Measurements from ENCODE around the gene TACC3. TPM values are rescaled to one million over a fixed set of nuclear protein-coding genes. Genes with fewer than 3 reads are reported as not detected.

The TACC3 gene
- total RNA-seq, 1 experiment from 2014 or later, result 156 TPM

GRCh38 chr4:1713003-1713851 is 8.1 kb upstream of the TACC3 start:
- TF ChIP-seq, protein P1, sequence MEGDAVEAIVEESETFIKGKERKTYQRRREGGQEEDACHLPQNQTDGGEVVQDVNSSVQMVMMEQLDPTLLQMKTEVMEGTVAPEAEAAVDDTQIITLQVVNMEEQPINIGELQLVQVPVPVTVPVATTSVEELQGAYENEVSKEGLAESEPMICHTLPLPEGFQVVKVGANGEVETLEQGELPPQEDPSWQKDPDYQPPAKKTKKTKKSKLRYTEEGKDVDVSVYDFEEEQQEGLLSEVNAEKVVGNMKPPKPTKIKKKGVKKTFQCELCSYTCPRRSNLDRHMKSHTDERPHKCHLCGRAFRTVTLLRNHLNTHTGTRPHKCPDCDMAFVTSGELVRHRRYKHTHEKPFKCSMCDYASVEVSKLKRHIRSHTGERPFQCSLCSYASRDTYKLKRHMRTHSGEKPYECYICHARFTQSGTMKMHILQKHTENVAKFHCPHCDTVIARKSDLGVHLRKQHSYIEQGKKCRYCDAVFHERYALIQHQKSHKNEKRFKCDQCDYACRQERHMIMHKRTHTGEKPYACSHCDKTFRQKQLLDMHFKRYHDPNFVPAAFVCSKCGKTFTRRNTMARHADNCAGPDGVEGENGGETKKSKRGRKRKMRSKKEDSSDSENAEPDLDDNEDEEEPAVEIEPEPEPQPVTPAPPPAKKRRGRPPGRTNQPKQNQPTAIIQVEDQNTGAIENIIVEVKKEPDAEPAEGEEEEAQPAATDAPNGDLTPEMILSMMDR (conservative IDR thresholded peaks at IDR 0.05), result no peak
- Histone ChIP-seq H4K20me1 (ENCODE audit: control insufficient read depth, insufficient read depth, insufficient read length) (peaks cover 2% of the 10 kb centered on the region), H2AFZ (ENCODE audit: low read length) (no peak overlapping the region)

More at GRCh38 chr4:1713003-1713851, 8.1 kb upstream of the TACC3 start:
- Mint-ChIP-seq H3K9me3 (peaks cover 0 to 3% of the 10 kb centered on the region in 2 experiments; a peak in 1 of 5 replicates), H3K4me3 (peak overlapping the region; percentile 93 to 97), H3K27ac (peak overlapping the region; percentile 83 to 99 (median 98)), H3K4me1 (peaks cover 27 to 31% of the 10 kb centered on the region in 2 experiments), H3K36me3 (ENCODE audit: insufficient read depth in 1 of 3, low read depth in 3 of 3) (peaks cover 12 to 34% (median 33%) of the 10 kb centered on the region in 3 experiments), H3K27me3 (ENCODE audit: low read depth) (no peaks in the 10 kb centered on the region; the same call in 1 of the 2 replicates)
- H2BK15ac ChIP-seq (ENCODE audit: low read depth, low read length), result no peak overlapping the region
- no peak overlapping the region for H4K8ac ChIP-seq (replicated peaks; ENCODE audit: insufficient read length, low read depth, low read length)
- no peak overlapping the region for H3K4ac ChIP-seq (ENCODE audit: low read depth, low read length)
- peak overlapping the region; percentile 68 for H3K14ac ChIP-seq (ENCODE audit: insufficient read depth, low read length)
- H2AK5ac ChIP-seq (ENCODE audit: insufficient read length, low read length), result no peak overlapping the region
- H2BK5ac ChIP-seq (ENCODE audit: insufficient read length, low read length), result no peak overlapping the region
- H3K18ac ChIP-seq (ENCODE audit: insufficient read length, low read depth, low read length), result peak overlapping the region; percentile 71
- H4K91ac ChIP-seq (ENCODE audit: insufficient read length, low read depth, low read length), result no peak overlapping the region
- H3K9ac ChIP-seq (ENCODE audit: extremely low read depth, insufficient read length, low read length), result peak overlapping the region; percentile 68
- H3K23ac ChIP-seq (ENCODE audit: insufficient read length, low read depth, low read length), result no peak overlapping the region
- H2BK20ac ChIP-seq (ENCODE audit: low read depth, low read length, poor library complexity, severe bottlenecking), result no peak overlapping the region
- peaks cover 4% of the 10 kb centered on the region; the same call in 1 of the 2 replicates for H3K79me2 ChIP-seq (ENCODE audit: insufficient read depth, low read length)
- no peak for DNase-seq
- WGBS (ENCODE audit: extremely low coverage, insufficient read length, low lambda C conversion rate), result no CpG with 5 or more reads among the region's 35 CpGs
- no peaks in the 10 kb centered on the region for H3K4me1 ChIP-seq (ENCODE audit: insufficient read depth, low read length)
- no peaks in the 10 kb centered on the region for H3K27me3 ChIP-seq (ENCODE audit: insufficient read depth, low read length)
- peaks cover 3% of the 10 kb centered on the region for H3K79me1 ChIP-seq (ENCODE audit: insufficient read depth, low read depth, low read length, poor library complexity, severe bottlenecking)
- H2BK120ac ChIP-seq (ENCODE audit: low read depth, low read length, poor library complexity, severe bottlenecking), result no peak overlapping the region
- peaks cover 11% of the 10 kb centered on the region for H3K23me2 ChIP-seq (ENCODE audit: insufficient read length, low read depth, low read length, poor library complexity, severe bottlenecking)
- no peak overlapping the region for H3T11ph ChIP-seq (ENCODE audit: low read length)
- no peaks in the 10 kb centered on the region for H3K9me3 ChIP-seq (ENCODE audit: control insufficient read depth, low read depth, low read length)
- no peak overlapping the region for H3K56ac ChIP-seq (ENCODE audit: insufficient read length, low read depth, low read length)
- H3K27ac ChIP-seq (ENCODE audit: insufficient read length, low read depth, low read length), result peak overlapping the region; percentile 7
- H4K5ac ChIP-seq (ENCODE audit: insufficient read length, low read depth, low read length), result peak overlapping the region; percentile 22
- H2BK12ac ChIP-seq (ENCODE audit: insufficient read length, low read depth, low read length), result no peak overlapping the region
- H3K4me2 ChIP-seq (ENCODE audit: insufficient read depth, insufficient read length, low read length), result peak overlapping the region; percentile 72
